ENCODE measurements around the gene GALNT7. TPM values are rescaled to one million over a fixed set of nuclear protein-coding genes. Genes with fewer than 3 reads are reported as not detected.
A peak's percentile ranks its signal among the peaks of the same experiment; 100 is the strongest.

GALNT7 gene
- total and polyA plus RNA-seq, 10 of the 15 experiments (the other 5 are each of a cell fraction or from before 2014, with no cell fraction given), result 14.2 to 33.2 (median 28.9) TPM

DNA sequence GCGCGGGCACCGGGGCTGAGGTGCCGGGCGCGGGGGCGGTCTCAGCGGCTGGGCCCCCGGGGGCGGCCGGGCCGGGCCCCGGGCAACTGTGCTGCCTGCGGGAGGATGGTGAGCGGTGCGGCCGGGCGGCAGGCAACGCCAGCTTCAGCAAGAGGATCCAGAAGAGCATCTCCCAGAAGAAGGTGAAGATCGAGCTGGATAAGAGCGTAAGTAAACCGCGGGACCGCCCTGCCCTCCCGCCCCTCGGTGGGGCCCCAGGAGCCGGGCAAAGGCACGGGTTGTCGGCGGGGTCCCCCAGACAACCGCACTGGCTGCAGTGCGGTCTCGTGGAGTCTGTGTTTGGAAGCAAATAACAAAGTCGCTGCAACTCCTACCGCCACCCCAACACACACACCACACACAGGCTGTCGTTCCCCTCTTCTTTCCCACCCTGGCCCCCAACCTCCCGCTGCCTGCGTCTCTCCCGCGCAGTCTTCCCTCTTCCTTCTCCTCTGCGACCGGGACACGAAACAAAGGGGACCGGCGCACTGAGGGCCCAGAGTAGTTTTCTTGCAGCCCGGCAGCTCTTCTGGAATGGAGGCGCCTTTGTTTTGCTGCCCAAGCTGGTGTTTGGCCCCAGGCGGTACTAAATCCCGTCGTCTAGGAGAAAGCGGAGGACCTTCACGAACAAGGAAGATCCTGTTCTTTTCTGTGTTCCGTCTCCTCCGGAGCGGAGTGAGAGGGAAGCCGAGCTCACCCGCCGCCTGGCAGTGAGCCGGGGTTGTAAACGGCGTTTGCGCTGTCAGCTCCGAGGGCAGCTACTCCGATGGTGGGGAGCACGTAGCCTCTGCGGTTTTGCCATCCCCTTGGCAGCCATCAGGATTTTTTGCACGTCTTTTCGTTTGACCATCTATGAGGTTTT is 202.9 kb downstream of the GALNT7 start (continued):
- TF ChIP-seq E2F4 (IDR thresholded peaks at IDR 0.05; ENCODE audit: low read depth, low read length) (no peak), MTA2 (IDR thresholded peaks at IDR 0.05; ENCODE audit: low read depth) (no peak), TAF1 (IDR thresholded peaks at IDR 0.05; ENCODE audit: borderline replicate concordance, low read depth, low read length) (no peak), TCF7 (IDR thresholded peaks at IDR 0.05; ENCODE audit: borderline replicate concordance) (no peak), POLR2A (IDR thresholded peaks at IDR 0.05; ENCODE audit: low read depth, low read length) (peak; percentile 28; the same call in 1 of the 2 replicates), STAT3 (IDR thresholded peaks at IDR 0.05; ENCODE audit: low read depth, low read length) (no peak), SREBF1 (IDR thresholded peaks at IDR 0.05; ENCODE audit: low read length) (no peak), YBX1 (IDR thresholded peaks at IDR 0.05) (no peak), NFYA (IDR thresholded peaks at IDR 0.05; ENCODE audit: borderline replicate concordance, low read depth, low read length) (no peak), MTA3 (IDR thresholded peaks at IDR 0.05; ENCODE audit: borderline replicate concordance, low read length) (no peak), HDAC2 (IDR thresholded peaks at IDR 0.05) (no peak), SMARCA5 (IDR thresholded peaks at IDR 0.05) (0 out of 2 replicates have a peak, but pooled peaks have one; percentile 4), MEF2A (IDR thresholded peaks at IDR 0.05; ENCODE audit: insufficient read depth, low read depth, low read length) (no peak), ASH2L (IDR thresholded peaks at IDR 0.05; ENCODE audit: borderline replicate concordance, low read depth) (peak; percentile 2; the same call in 1 of the 2 replicates), FOXM1 (IDR thresholded peaks at IDR 0.05; ENCODE audit: low read depth, low read length) (no peak), ZZZ3 (IDR thresholded peaks at IDR 0.05; ENCODE audit: control insufficient read depth, insufficient read length, low read depth) (no peak), SRF (IDR thresholded peaks at IDR 0.05; ENCODE audit: low read depth in 2 of 2, low read length in 2 of 2) (no peak), CREB1 (IDR thresholded peaks at IDR 0.05; ENCODE audit: low read depth) (no peak), PAX5 (IDR thresholded peaks at IDR 0.05; ENCODE audit: borderline replicate concordance, low read depth, low read length) (no peak), EED (IDR thresholded peaks at IDR 0.05; ENCODE audit: low read depth) (peak; percentile 46; the same call in 1 of the 2 replicates), FOS (IDR thresholded peaks at IDR 0.05; ENCODE audit: borderline replicate concordance, extremely low read depth, insufficient read length) (no peak), RUNX3 (IDR thresholded peaks at IDR 0.05; ENCODE audit: low read length) (peak; percentile 78)
- TF ChIP-seq, protein P1, sequence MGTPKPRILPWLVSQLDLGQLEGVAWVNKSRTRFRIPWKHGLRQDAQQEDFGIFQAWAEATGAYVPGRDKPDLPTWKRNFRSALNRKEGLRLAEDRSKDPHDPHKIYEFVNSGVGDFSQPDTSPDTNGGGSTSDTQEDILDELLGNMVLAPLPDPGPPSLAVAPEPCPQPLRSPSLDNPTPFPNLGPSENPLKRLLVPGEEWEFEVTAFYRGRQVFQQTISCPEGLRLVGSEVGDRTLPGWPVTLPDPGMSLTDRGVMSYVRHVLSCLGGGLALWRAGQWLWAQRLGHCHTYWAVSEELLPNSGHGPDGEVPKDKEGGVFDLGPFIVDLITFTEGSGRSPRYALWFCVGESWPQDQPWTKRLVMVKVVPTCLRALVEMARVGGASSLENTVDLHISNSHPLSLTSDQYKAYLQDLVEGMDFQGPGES (IDR thresholded peaks at IDR 0.05), result no peak
- TF ChIP-seq, protein P2, sequence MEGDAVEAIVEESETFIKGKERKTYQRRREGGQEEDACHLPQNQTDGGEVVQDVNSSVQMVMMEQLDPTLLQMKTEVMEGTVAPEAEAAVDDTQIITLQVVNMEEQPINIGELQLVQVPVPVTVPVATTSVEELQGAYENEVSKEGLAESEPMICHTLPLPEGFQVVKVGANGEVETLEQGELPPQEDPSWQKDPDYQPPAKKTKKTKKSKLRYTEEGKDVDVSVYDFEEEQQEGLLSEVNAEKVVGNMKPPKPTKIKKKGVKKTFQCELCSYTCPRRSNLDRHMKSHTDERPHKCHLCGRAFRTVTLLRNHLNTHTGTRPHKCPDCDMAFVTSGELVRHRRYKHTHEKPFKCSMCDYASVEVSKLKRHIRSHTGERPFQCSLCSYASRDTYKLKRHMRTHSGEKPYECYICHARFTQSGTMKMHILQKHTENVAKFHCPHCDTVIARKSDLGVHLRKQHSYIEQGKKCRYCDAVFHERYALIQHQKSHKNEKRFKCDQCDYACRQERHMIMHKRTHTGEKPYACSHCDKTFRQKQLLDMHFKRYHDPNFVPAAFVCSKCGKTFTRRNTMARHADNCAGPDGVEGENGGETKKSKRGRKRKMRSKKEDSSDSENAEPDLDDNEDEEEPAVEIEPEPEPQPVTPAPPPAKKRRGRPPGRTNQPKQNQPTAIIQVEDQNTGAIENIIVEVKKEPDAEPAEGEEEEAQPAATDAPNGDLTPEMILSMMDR (IDR thresholded peaks at IDR 0.05 in 2 of 3, conservative IDR thresholded peaks at IDR 0.05 in 1 of 3; ENCODE audit: control insufficient read depth in 2 of 3, extremely low read depth in 1 of 3, insufficient read depth in 1 of 3, low read depth in 3 of 3, low read length in 3 of 3), result no peak
- TF ChIP-seq, protein P3, sequence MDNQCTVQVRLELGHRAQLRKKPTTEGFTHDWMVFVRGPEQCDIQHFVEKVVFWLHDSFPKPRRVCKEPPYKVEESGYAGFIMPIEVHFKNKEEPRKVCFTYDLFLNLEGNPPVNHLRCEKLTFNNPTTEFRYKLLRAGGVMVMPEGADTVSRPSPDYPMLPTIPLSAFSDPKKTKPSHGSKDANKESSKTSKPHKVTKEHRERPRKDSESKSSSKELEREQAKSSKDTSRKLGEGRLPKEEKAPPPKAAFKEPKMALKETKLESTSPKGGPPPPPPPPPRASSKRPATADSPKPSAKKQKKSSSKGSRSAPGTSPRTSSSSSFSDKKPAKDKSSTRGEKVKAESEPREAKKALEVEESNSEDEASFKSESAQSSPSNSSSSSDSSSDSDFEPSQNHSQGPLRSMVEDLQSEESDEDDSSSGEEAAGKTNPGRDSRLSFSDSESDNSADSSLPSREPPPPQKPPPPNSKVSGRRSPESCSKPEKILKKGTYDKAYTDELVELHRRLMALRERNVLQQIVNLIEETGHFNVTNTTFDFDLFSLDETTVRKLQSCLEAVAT (IDR thresholded peaks at IDR 0.05), result 0 out of 2 replicates have a peak, but pooled peaks have one; percentile 28

Measured in GM12878 (cell line).